Caco-2 (cell line): ENCODE measurements around the gene DZIP1. TPM values are rescaled to one million over a fixed set of nuclear protein-coding genes. Genes with fewer than 3 reads are reported as not detected.
A peak's percentile ranks its signal among the peaks of the same experiment; 100 is the strongest.

Experiments
- BruUV-seq: library from RNA; stranded (reverse); fragments of 400-500 nt; replicated peaks from 2 replicates; lab custom pipeline; 2021; lab: Mats Ljungman, UMichigan
- CTCF ChIA-PET: fragments of 300-600 bp; sonication (Branson Sonifier 250); formaldehyde crosslinking; loops from one replicate; lab custom pipeline; 2022; ENCODE audit warnings: antibody characterized with exemption; lab: Charles Lee
- POLR2A ChIA-PET: fragments of 300-600 bp; sonication (Branson Sonifier 250); formaldehyde crosslinking; loops from one replicate; lab custom pipeline; 2022; ENCODE audit warnings: antibody characterized with exemption; lab: Charles Lee
- DNase-seq, 2 experiments: peaks; one replicate each; pipeline versions ENCODE4 v3.0.0 to v3.0.0-alpha.2; 2020 to 2022
- H3K27me3 ChIP-seq: replicated peaks from 2 replicates; pipeline ENCODE4 v1.6.0; 2011; ENCODE audit warnings: low read length; ENCODE audit not compliant: control insufficient read depth, insufficient read depth
- H3K36me3 ChIP-seq: 2 replicates; pipeline ENCODE4 v1.5.1; 2011; ENCODE audit warnings: low read length; ENCODE audit not compliant: control insufficient read depth, insufficient read depth
- H3K4me1 ChIP-seq: fragments of 250-450 bp; sonication (Bioruptor Pico); 2 replicates; pipeline ENCODE4 v1.5.1; 2020; ENCODE audit warnings: mild to moderate bottlenecking
- H3K4me3 ChIP-seq: 2 replicates; pipeline ENCODE4 v1.5.1; 2011; ENCODE audit warnings: low read depth, mild to moderate bottlenecking, control low read depth, low read length
- H3K9me3 ChIP-seq: fragments of 250-450 bp; sonication (Bioruptor Pico); 2 replicates; pipeline ENCODE4 v1.5.1; 2020; ENCODE audit warnings: mild to moderate bottlenecking, moderate library complexity
- H3K27ac Mint-ChIP-seq: one replicate; pipeline ENCODE4 v1.8.0; 2022; ENCODE audit warnings: mixed read lengths; ENCODE audit not compliant: unreplicated experiment
- H3K27me3 Mint-ChIP-seq: one replicate; pipeline ENCODE4 v1.8.0; 2022; ENCODE audit warnings: mixed read lengths; ENCODE audit not compliant: insufficient read depth, unreplicated experiment
- H3K36me3 Mint-ChIP-seq: one replicate; pipeline ENCODE4 v1.8.0; 2022; ENCODE audit warnings: mild to moderate bottlenecking, mixed read lengths; ENCODE audit not compliant: insufficient read depth, unreplicated experiment
- H3K4me1 Mint-ChIP-seq: one replicate; pipeline ENCODE4 v1.8.0; 2022; ENCODE audit warnings: low read depth, mixed read lengths; ENCODE audit not compliant: unreplicated experiment
- H3K4me3 Mint-ChIP-seq: one replicate; pipeline ENCODE4 v1.8.0; 2022; ENCODE audit warnings: mild to moderate bottlenecking, moderate library complexity, mixed read lengths; ENCODE audit not compliant: unreplicated experiment
- H3K9me3 Mint-ChIP-seq: one replicate; pipeline ENCODE4 v1.8.0; 2022; ENCODE audit warnings: mixed read lengths; ENCODE audit not compliant: unreplicated experiment
- intact Hi-C: fragments of 100-400 bp; cut with micrococcal nuclease; formaldehyde crosslinking; loops from one replicate; pipeline ENCODE4 v1.10.0; 2022; ENCODE audit not compliant: unreplicated experiment
- total RNA-seq: library from RNA; stranded (reverse); gene quantifications from 2 replicates; pipeline ENCODE4 v1.2.3, GENCODE V29; 2022
- TF ChIP-seq, protein P1 (sequence below), 2 experiments: fragments of 200-600 bp in 1 of 2; IDR thresholded peaks; 1 replicate in 1 of 2; 2 replicates in 1 of 2; pipeline versions ENCODE4 v1.5.1 to v1.8.0; 2011 to 2022; ENCODE audit warnings: antibody characterized with exemption in 1 of 2, control low read depth in 1 of 2, inconsistent platforms in 1 of 2, low read depth in 1 of 2, low read length in 1 of 2, mild to moderate bottlenecking in 1 of 2, moderate library complexity in 1 of 2; ENCODE audit not compliant: insufficient read depth in 1 of 2, severe bottlenecking in 1 of 2, unreplicated experiment in 1 of 2

Gene DZIP1
- total RNA-seq, 1 experiment from 2014 or later, result 6.5 TPM

DNA sequence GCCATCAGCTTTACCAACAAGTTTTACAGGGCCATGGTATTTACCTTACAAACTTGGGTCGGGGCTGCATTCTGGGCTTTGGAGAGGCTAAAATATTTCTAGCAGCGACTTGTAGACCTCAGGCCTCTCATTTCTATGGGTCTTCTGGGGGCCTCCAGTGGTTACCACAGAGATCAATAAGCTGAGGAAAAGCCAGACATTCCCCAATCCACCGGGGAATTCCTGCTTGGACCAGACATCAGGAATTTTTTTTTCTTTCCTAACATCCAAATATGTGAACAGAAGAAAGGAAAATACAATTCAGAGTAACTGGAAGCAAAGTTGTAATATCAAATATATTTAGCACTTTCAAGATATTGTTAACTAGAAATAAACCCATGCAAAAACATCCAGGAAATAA lies 1.5 kb downstream of the DZIP1 start:
- Mint-ChIP-seq H3K4me3 (no peak overlapping the region), H3K36me3 (no peaks in the 10 kb centered on the region), H3K27ac (no peak overlapping the region), H3K27me3 (no peaks in the 10 kb centered on the region), H3K4me1 (no peaks in the 10 kb centered on the region), H3K9me3 (no peaks in the 10 kb centered on the region)
- intact Hi-C loops, result no loop called here
- TF ChIP-seq, protein P1, sequence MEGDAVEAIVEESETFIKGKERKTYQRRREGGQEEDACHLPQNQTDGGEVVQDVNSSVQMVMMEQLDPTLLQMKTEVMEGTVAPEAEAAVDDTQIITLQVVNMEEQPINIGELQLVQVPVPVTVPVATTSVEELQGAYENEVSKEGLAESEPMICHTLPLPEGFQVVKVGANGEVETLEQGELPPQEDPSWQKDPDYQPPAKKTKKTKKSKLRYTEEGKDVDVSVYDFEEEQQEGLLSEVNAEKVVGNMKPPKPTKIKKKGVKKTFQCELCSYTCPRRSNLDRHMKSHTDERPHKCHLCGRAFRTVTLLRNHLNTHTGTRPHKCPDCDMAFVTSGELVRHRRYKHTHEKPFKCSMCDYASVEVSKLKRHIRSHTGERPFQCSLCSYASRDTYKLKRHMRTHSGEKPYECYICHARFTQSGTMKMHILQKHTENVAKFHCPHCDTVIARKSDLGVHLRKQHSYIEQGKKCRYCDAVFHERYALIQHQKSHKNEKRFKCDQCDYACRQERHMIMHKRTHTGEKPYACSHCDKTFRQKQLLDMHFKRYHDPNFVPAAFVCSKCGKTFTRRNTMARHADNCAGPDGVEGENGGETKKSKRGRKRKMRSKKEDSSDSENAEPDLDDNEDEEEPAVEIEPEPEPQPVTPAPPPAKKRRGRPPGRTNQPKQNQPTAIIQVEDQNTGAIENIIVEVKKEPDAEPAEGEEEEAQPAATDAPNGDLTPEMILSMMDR (IDR thresholded peaks at IDR 0.05; ENCODE audit: insufficient read depth in 1 of 2, low read depth in 1 of 2, low read length in 1 of 2, severe bottlenecking in 1 of 2, unreplicated experiment in 1 of 2), result no peak
- H3K9me3 ChIP-seq, result no peaks in the 10 kb centered on the region
- H3K27me3 ChIP-seq, result no peaks in the 10 kb centered on the region
- H3K4me3 ChIP-seq, result no peak overlapping the region
- H3K4me1 ChIP-seq, result 0 out of 2 replicates have a peak, but pooled peaks cover 9% of the 10 kb centered on the region
- ChIA-PET CTCF (interaction anchor here (2.1 kb wide), 1 partner anchor 19 kb away, joined by 7 read pairs; no protein-coding TSS in a partner anchor), POLR2A (no interaction called here)
- DNase-seq, result no peak
- BruUV-seq, result no TSS peak
- H3K36me3 ChIP-seq, result no peaks in the 10 kb centered on the region

DNA sequence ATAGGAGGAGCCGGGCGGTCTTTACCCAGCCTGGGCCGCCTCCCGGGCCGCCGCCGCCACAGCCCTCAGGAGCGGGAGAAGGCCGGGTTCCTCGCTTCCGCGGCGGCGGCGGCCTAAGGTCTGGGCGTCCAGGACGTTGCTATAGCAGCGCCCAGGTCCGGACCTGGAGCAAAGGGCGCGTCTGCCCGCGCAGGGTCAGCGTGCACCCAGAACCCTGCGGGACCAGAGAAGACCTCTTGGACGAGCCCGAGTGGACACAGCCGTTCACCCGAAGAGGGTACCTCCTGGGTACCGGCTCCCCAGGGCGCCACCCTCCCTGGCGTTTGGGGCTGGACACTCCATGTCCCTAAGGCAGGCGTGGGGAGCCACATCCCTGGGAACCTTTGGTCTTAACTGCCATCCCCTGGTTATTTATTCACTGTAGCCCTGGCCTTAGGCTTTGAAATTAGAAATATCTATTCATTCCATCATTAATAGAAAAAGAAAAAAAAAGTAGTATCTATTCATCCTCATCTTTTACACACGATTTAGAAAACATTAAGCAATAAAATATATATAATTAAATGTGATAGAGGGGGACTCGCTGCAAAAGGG lies 2.4 kb downstream of the DZIP1 start:
- no TSS peak for BruUV-seq
- POLR2A ChIA-PET, result no interaction called here
- Histone ChIP-seq H3K36me3 (no peaks in the 10 kb centered on the region), H3K4me1 (0 out of 2 replicates have a peak, but pooled peaks cover 9% of the 10 kb centered on the region), H3K4me3 (peak overlapping the region; percentile 43), H3K9me3 (no peaks in the 10 kb centered on the region), H3K27me3 (no peaks in the 10 kb centered on the region)
- peak; percentile 59 to 64 for DNase-seq
- intact Hi-C loops, result no loop called here
- TF ChIP-seq, protein P1 (IDR thresholded peaks at IDR 0.05; ENCODE audit: insufficient read depth in 1 of 2, low read depth in 1 of 2, low read length in 1 of 2, severe bottlenecking in 1 of 2, unreplicated experiment in 1 of 2), result no peak
- CTCF ChIA-PET, result no interaction called here
- H3K9me3 Mint-ChIP-seq, result no peaks in the 10 kb centered on the region
- no peaks in the 10 kb centered on the region for H3K4me1 Mint-ChIP-seq
- H3K27ac Mint-ChIP-seq, result no peak overlapping the region
- peak overlapping the region; percentile 47 for H3K4me3 Mint-ChIP-seq
- no peaks in the 10 kb centered on the region for H3K27me3 Mint-ChIP-seq
- H3K36me3 Mint-ChIP-seq, result no peaks in the 10 kb centered on the region

DNA sequence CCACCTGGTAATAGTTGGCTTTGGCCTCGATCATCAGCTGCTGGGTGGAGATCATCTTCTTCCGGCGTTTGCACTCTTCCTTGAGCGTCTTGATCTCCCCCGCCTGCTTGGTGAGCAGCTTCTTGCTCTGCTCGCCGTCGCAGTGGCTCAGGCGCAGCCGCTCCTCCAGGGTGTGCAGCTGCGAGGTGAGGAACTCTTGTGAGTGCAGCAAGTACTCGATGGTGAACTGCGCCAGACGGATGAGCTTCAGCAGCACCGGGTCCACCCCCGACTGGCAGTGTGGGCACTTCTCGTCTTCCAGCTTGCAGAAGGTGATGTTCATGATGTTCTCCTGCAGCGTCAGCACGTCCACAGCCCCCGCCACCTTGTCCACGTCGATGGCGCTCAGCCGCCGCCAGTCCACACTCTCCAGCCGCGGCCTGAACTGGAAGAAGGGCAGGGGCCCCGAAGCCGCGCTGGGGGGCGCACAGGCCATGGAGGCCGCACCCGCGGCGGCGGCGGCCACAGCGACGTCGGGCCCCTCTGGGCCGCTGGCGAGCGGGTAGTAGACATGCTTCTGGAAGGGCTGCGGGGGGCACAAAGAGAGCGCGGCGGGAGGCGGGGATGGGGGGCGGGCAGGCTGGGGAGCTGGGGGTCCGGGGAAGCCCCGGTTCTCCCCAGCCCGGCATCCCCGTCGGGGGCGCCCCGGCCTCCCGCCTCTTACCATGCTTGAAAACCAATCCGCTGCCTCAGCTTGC lies 3.0 kb downstream of the DZIP1 start:
- Histone ChIP-seq H3K4me3 (peak overlapping the region; percentile 43), H3K36me3 (no peaks in the 10 kb centered on the region), H3K4me1 (0 out of 2 replicates have a peak, but pooled peaks cover 9% of the 10 kb centered on the region), H3K9me3 (no peaks in the 10 kb centered on the region), H3K27me3 (no peaks in the 10 kb centered on the region)
- DNase-seq, result no peak
- POLR2A ChIA-PET, result no interaction called here
- no peaks in the 10 kb centered on the region for H3K9me3 Mint-ChIP-seq
- peak overlapping the region; percentile 52 for H3K4me3 Mint-ChIP-seq
- H3K27me3 Mint-ChIP-seq, result no peaks in the 10 kb centered on the region
- TF ChIP-seq, protein P1 (IDR thresholded peaks at IDR 0.05; ENCODE audit: insufficient read depth in 1 of 2, low read depth in 1 of 2, low read length in 1 of 2, severe bottlenecking in 1 of 2, unreplicated experiment in 1 of 2), result no peak
- intact Hi-C loops, result no loop called here
- H3K36me3 Mint-ChIP-seq, result no peaks in the 10 kb centered on the region
- H3K27ac Mint-ChIP-seq, result no peak overlapping the region
- no peaks in the 10 kb centered on the region for H3K4me1 Mint-ChIP-seq
- CTCF ChIA-PET, result no interaction called here
- no TSS peak for BruUV-seq
